Keratinocyte (primary cell): Measurements from ENCODE around the gene OR51A2. TPM values are rescaled to one million over a fixed set of nuclear protein-coding genes. Genes with fewer than 3 reads are reported as not detected.

Source experiments
- DNase-seq: peaks from one replicate; pipeline ENCODE4 v3.0.0-alpha.2; 2011; ENCODE audit warnings: low read depth, missing footprints, low spot score
- FAIRE-seq: peaks from 2 replicates; lab custom pipeline; 2011; peaks lifted over from hg19 to GRCh38; lab: Jason Lieb, UNC
- H2AFZ ChIP-seq: 2 replicates; pipeline ENCODE4 v1.6.0; 2012; ENCODE audit warnings: low read length, control low read depth, inconsistent platforms; ENCODE audit not compliant: control insufficient read depth
- H3K27ac ChIP-seq: 2 replicates; pipeline ENCODE4 v1.5.1; 2011; ENCODE audit warnings: low read length; ENCODE audit not compliant: control insufficient read depth, insufficient read depth
- H3K27me3 ChIP-seq: 3 replicates; pipeline ENCODE4 v1.6.0; 2011; ENCODE audit warnings: low read length; ENCODE audit not compliant: control insufficient read depth, insufficient read depth; ENCODE audit errors: extremely low read depth
- H3K36me3 ChIP-seq, 2 experiments: 2 replicates in 1 of 2; 3 replicates in 1 of 2; pipeline ENCODE4 v1.5.1; 2011; ENCODE audit warnings: low read length in 2 of 2, mild to moderate bottlenecking in 1 of 2; ENCODE audit not compliant: control insufficient read depth in 2 of 2, insufficient read depth in 2 of 2; ENCODE audit errors: extremely low read depth in 1 of 2
- H3K4me1 ChIP-seq: 3 replicates; pipeline ENCODE4 v1.5.1; 2011; ENCODE audit warnings: low read length; ENCODE audit not compliant: control insufficient read depth, insufficient read depth; ENCODE audit errors: extremely low read depth
- H3K4me2 ChIP-seq: 3 replicates; pipeline ENCODE4 v1.6.0; 2011; ENCODE audit warnings: low read depth, low read length; ENCODE audit not compliant: control insufficient read depth, insufficient read depth; ENCODE audit errors: extremely low read depth
- H3K4me3 ChIP-seq, 3 experiments: fragments of 200-600 bp in 1 of 3; sonication (generic) in 1 of 3; 2 replicates in 2 of 3; 3 replicates in 1 of 3; pipeline ENCODE4 v1.5.1; 2011 to 2016; ENCODE audit warnings: low read length in 3 of 3, mild to moderate bottlenecking in 3 of 3, control low read depth in 2 of 3, inconsistent platforms in 1 of 3, low read depth in 1 of 3, mixed read lengths in 1 of 3, mixed run types in 1 of 3, moderate library complexity in 1 of 3; ENCODE audit not compliant: control insufficient read depth in 2 of 3, insufficient read depth in 2 of 3; ENCODE audit errors: extremely low read depth in 1 of 3
- H3K79me2 ChIP-seq: 2 replicates; pipeline ENCODE4 v1.6.0; 2012; ENCODE audit warnings: low read length; ENCODE audit not compliant: control insufficient read depth, insufficient read depth
- H3K9ac ChIP-seq: 3 replicates; pipeline ENCODE4 v1.6.0; 2011; ENCODE audit warnings: low read length; ENCODE audit not compliant: control insufficient read depth, insufficient read depth; ENCODE audit errors: extremely low read depth
- H3K9me1 ChIP-seq: 3 replicates; pipeline ENCODE4 v1.6.0; 2011; ENCODE audit warnings: low read length; ENCODE audit not compliant: control insufficient read depth, insufficient read depth; ENCODE audit errors: extremely low read depth
- H3K9me3 ChIP-seq: 2 replicates; pipeline ENCODE4 v1.5.1; 2012; ENCODE audit warnings: low read depth, low read length; ENCODE audit not compliant: control insufficient read depth
- H4K20me1 ChIP-seq: 3 replicates; pipeline ENCODE4 v1.6.0; 2011; ENCODE audit warnings: low read length; ENCODE audit not compliant: control insufficient read depth, insufficient read depth; ENCODE audit errors: extremely low read depth
- CTCF ChIP-seq, 3 experiments: IDR thresholded peaks in 1 of 3; conservative IDR thresholded peaks in 1 of 3; optimal IDR thresholded peaks in 1 of 3; 2 replicates in 2 of 3; 3 replicates in 1 of 3; pipeline versions ENCODE3 to v1.5.1; 2011; ENCODE audit warnings: low read length in 3 of 3, mild to moderate bottlenecking in 3 of 3, moderate library complexity in 2 of 3, control low read depth in 1 of 3, inconsistent platforms in 1 of 3; ENCODE audit not compliant: insufficient read depth in 2 of 3; ENCODE audit errors: extremely low read depth in 1 of 3
- EZH2 ChIP-seq: IDR thresholded peaks from one replicate; pipeline ENCODE4 v1.6.1; 2012; ENCODE audit warnings: inconsistent platforms, mild to moderate bottlenecking, low read length, moderate library complexity
- dilution Hi-C: fragments of 300-500 bp; cut with MboI; formaldehyde crosslinking; loops from one replicate; pipeline ENCODE4 v1.7.0; 2020; ENCODE audit warnings: low sequenced_read_pairs; ENCODE audit not compliant: extremely low pct_ligation_motif_present
- polyA plus RNA-seq, 5 experiments: library from polyadenylated mRNA; depleted of rRNA in 3 of 5; stranded (reverse) in 3 of 5; stranded (forward) in 1 of 5; unstranded in 1 of 5; fragments of >200 nt; gene quantifications; 1 replicate in 1 of 5; 2 replicates in 3 of 5; 3 replicates in 1 of 5; pipeline versions ENCODE4 v1.2.1 to v1.2.3, GENCODE V29; 2011 to 2012; ENCODE audit warnings: missing spikeins in 2 of 5, low read depth in 1 of 5, low replicate concordance in 1 of 5

OR51A2 gene
- polyA plus RNA-seq, 1 donor (not counting 4 experiments of a cell fraction or from before 2014, with no cell fraction given), result not detected

GRCh38 chr11:4962816-4963215, 7.3 kb upstream of the OR51A2 start:
- Histone ChIP-seq H3K27ac (no peak overlapping the region), H3K79me2 (no peaks in the 10 kb centered on the region), H3K9me1 (no peaks in the 10 kb centered on the region), H3K36me3 (no peaks in the 10 kb centered on the region), H2AFZ (no peak overlapping the region), H3K27me3 (no peaks in the 10 kb centered on the region), H3K4me1 (no peaks in the 10 kb centered on the region), H3K4me2 (no peak overlapping the region), H3K9ac (no peak overlapping the region), H3K4me3 (no peak overlapping the region), H3K9me3 (no peaks in the 10 kb centered on the region), H4K20me1 (no peaks in the 10 kb centered on the region)
- no peak for DNase-seq
- no peak for TF ChIP-seq EZH2
- no peak for TF ChIP-seq CTCF (optimal IDR thresholded peaks at IDR 0.05 in 1 of 3, IDR thresholded peaks at IDR 0.05 in 1 of 3, conservative IDR thresholded peaks at IDR 0.05 in 1 of 3; ENCODE audit: extremely low read depth in 1 of 3, insufficient read depth in 2 of 3, low read length in 3 of 3)
- dilution Hi-C loops, result no loop called here
- no peak for FAIRE-seq

- Histone ChIP-seq H2AFZ (no peak overlapping the region), H3K79me2 (no peaks in the 10 kb centered on the region), H3K27ac (no peak overlapping the region), H3K4me1 (no peaks in the 10 kb centered on the region), H3K9me1 (no peaks in the 10 kb centered on the region), H3K9ac (no peak overlapping the region), H3K4me3 (no peak overlapping the region), H3K4me2 (no peak overlapping the region), H3K27me3 (no peaks in the 10 kb centered on the region), H4K20me1 (no peaks in the 10 kb centered on the region), H3K9me3 (no peaks in the 10 kb centered on the region), H3K36me3 (no peaks in the 10 kb centered on the region)
- dilution Hi-C loops, result no loop called here
- DNase-seq (no peak), FAIRE-seq (no peak)
- no peak for TF ChIP-seq EZH2
- no peak for TF ChIP-seq CTCF (optimal IDR thresholded peaks at IDR 0.05 in 1 of 3, IDR thresholded peaks at IDR 0.05 in 1 of 3, conservative IDR thresholded peaks at IDR 0.05 in 1 of 3; ENCODE audit: extremely low read depth in 1 of 3, insufficient read depth in 2 of 3, low read length in 3 of 3)
Observed at GRCh38 chr11:4960877-4961276, 5.4 kb upstream of the OR51A2 start.
